K562 (cell line): ENCODE measurements around the gene NSMCE1. TPM values are rescaled to one million over a fixed set of nuclear protein-coding genes. Genes with fewer than 3 reads are reported as not detected.
A peak's percentile ranks its signal among the peaks of the same experiment; 100 is the strongest.

Experiments used
- ARID1B ChIP-seq: fragments of 450-650 bp; IDR thresholded peaks from 2 replicates; pipeline ENCODE4 v1.6.1; 2016; ENCODE audit warnings: antibody characterized with exemption, mild to moderate bottlenecking, inconsistent platforms
- BCL6 ChIP-seq: fragments of 250-450 bp; sonication (Bioruptor Pico); IDR thresholded peaks from 2 replicates; pipeline ENCODE4 v1.4.0; 2020
- CAMTA2 ChIP-seq: fragments of 250-450 bp; sonication (Bioruptor Pico); conservative IDR thresholded peaks from 2 replicates; pipeline ENCODE4 v1.5.1; 2022
- CREB3 ChIP-seq: fragments of 450-650 bp; conservative IDR thresholded peaks from 2 replicates; pipeline ENCODE4 v1.6.1; 2016; ENCODE audit warnings: missing genetic modification characterization, low read depth, mild to moderate bottlenecking, missing compliant biosample characterization, moderate library complexity
- CXXC5 ChIP-seq: fragments of 250-450 bp; sonication (Bioruptor Pico); IDR thresholded peaks from 2 replicates; pipeline ENCODE4 v1.8.0; 2022; ENCODE audit warnings: inconsistent platforms, mild to moderate bottlenecking, moderate library complexity
- E2F5 ChIP-seq: sonication (generic); formaldehyde crosslinking; IDR thresholded peaks from 2 replicates; pipeline ENCODE4 v1.8.0; 2022; ENCODE audit warnings: mild to moderate bottlenecking, missing genetic modification reagents
- HCFC1 ChIP-seq: IDR thresholded peaks from 2 replicates; pipeline ENCODE4 v1.6.1; 2012; ENCODE audit warnings: low read depth, low read length, improper control_type of control experiment
- JUN ChIP-seq, 2 experiments: sonication (generic) in 1 of 2; formaldehyde crosslinking in 1 of 2; IDR thresholded peaks; 2 replicates each; pipeline versions ENCODE4 v1.6.1 to v1.8.0; 2012 to 2022; ENCODE audit warnings: borderline replicate concordance in 2 of 2, mild to moderate bottlenecking in 2 of 2, improper control_type of control experiment in 1 of 2, low read depth in 1 of 2, low read length in 1 of 2, missing genetic modification reagents in 1 of 2
- L3MBTL2 ChIP-seq: fragments of 450-650 bp; IDR thresholded peaks from 2 replicates; pipeline ENCODE4 v1.6.1; 2016; ENCODE audit warnings: mild to moderate bottlenecking, moderate library complexity
- MIER1 ChIP-seq: fragments of 450-650 bp; IDR thresholded peaks from 2 replicates; pipeline ENCODE4 v1.6.1; 2016; ENCODE audit warnings: antibody characterized with exemption, mild to moderate bottlenecking, low read depth
- MXI1 ChIP-seq: IDR thresholded peaks from 2 replicates; pipeline ENCODE4 v1.6.1; 2011; ENCODE audit warnings: low read depth, mild to moderate bottlenecking, improper control_type of control experiment, low read length
- NFRKB ChIP-seq: fragments of 450-650 bp; IDR thresholded peaks from 2 replicates; pipeline ENCODE4 v1.6.1; 2016; ENCODE audit warnings: low read depth
- POLR2B ChIP-seq: fragments of 450-650 bp; IDR thresholded peaks from 2 replicates; pipeline ENCODE4 v1.6.1; 2018; ENCODE audit warnings: low read depth; ENCODE audit not compliant: partially characterized antibody
- PTTG1 ChIP-seq: fragments of 450-650 bp; IDR thresholded peaks from 2 replicates; pipeline ENCODE4 v1.6.1; 2016; ENCODE audit warnings: low read depth, mild to moderate bottlenecking, missing genetic modification characterization, missing compliant biosample characterization
- PYGO2 ChIP-seq: fragments of 450-650 bp; IDR thresholded peaks from 2 replicates; pipeline ENCODE4 v1.6.1; 2016; ENCODE audit warnings: mild to moderate bottlenecking, missing genetic modification characterization, moderate library complexity, missing compliant biosample characterization
- SPI1 ChIP-seq: IDR thresholded peaks from 2 replicates; pipeline ENCODE4 v1.6.1; 2011; ENCODE audit warnings: low read depth, low read length, control low read depth, borderline replicate concordance
- TEAD1 ChIP-seq, 2 experiments: fragments of 450-650 bp in 1 of 2; sonication (generic) in 1 of 2; formaldehyde crosslinking; IDR thresholded peaks; 2 replicates each; pipeline versions ENCODE4 v1.4.0 to v1.8.0; 2020 to 2022; ENCODE audit warnings: mild to moderate bottlenecking in 2 of 2, missing genetic modification reagents in 1 of 2
- YY1 ChIP-seq, 3 experiments: IDR thresholded peaks; 2 replicates each; pipeline ENCODE4 v1.6.1; 2011; ENCODE audit warnings: low read length in 2 of 3, mild to moderate bottlenecking in 2 of 3, moderate library complexity in 2 of 3, borderline replicate concordance in 1 of 3, control low read depth in 1 of 3, low read depth in 1 of 3; ENCODE audit not compliant: insufficient read depth in 3 of 3, insufficient replicate concordance in 2 of 3, control insufficient read depth in 1 of 3, insufficient read length in 1 of 3; ENCODE audit errors: extremely low read depth in 1 of 3
- ZBTB2 ChIP-seq: fragments of 450-650 bp; IDR thresholded peaks from 2 replicates; pipeline ENCODE4 v1.6.1; 2016; ENCODE audit warnings: antibody characterized with exemption
- ZBTB5 ChIP-seq: fragments of 450-650 bp; IDR thresholded peaks from 2 replicates; pipeline ENCODE4 v1.6.1; 2017; ENCODE audit warnings: antibody characterized with exemption
- ZNF121 ChIP-seq: sonication (generic); formaldehyde crosslinking; conservative IDR thresholded peaks from 2 replicates; pipeline ENCODE4 v1.8.0; 2022; ENCODE audit warnings: missing genetic modification reagents
- polyA plus RNA-seq, 8 experiments: library from polyadenylated mRNA; depleted of rRNA in 4 of 8; stranded (reverse) in 5 of 8; unstranded in 3 of 8; fragments of >200 nt; fragmentation: Nextera tagmentation in 2 of 8; fragmentation: Illumina TruSeq in 1 of 8; extraction: Ambion mirVana in 2 of 8; extraction: Trizol in 1 of 8; gene quantifications; 2 replicates each; pipeline versions ENCODE4 v1.2.1 to v1.2.3, GENCODE V29; 2011 to 2014; ENCODE audit warnings: inconsistent platforms in 1 of 8, missing spikeins in 1 of 8
- total RNA-seq, 7 experiments: library from RNA; depleted of rRNA in 6 of 7; stranded (reverse); fragments of >200 nt in 6 of 7; fragmentation: Illumina TruSeq in 2 of 7; extraction: Trizol in 2 of 7; gene quantifications; 2 replicates each; pipeline versions ENCODE4 v1.2.1 to v1.2.3, GENCODE V29; 2011 to 2021; ENCODE audit warnings: low replicate concordance in 1 of 7

Gene NSMCE1
- total and polyA plus RNA-seq, 9 of the 15 experiments (the other 6 are each of a cell fraction or from before 2014, with no cell fraction given) = 52.1 to 163 (median 61.5) TPM

- TF ChIP-seq MXI1 = no peak
- peak; percentile 43 to 88 (median 77) for TF ChIP-seq YY1 (IDR thresholded peaks at IDR 0.05; ENCODE audit: borderline replicate concordance in 1 of 3, control insufficient read depth in 1 of 3, extremely low read depth in 1 of 3, insufficient read depth in 3 of 3, insufficient read length in 1 of 3, insufficient replicate concordance in 2 of 3, low read depth in 1 of 3, low read length in 2 of 3)
- TF ChIP-seq JUN (IDR thresholded peaks at IDR 0.05; ENCODE audit: borderline replicate concordance, low read depth, low read length) = peak; percentile 23; the same call in 1 of the 2 replicates
- no peak for TF ChIP-seq JUN (CRISPR knock-in tag; IDR thresholded peaks at IDR 0.05; ENCODE audit: borderline replicate concordance)
- TF ChIP-seq NFRKB = peak; percentile 93
- TF ChIP-seq CREB3 (tag) = no peak
- TF ChIP-seq ZBTB2 = peak; percentile 19
- peak; percentile 79 for TF ChIP-seq L3MBTL2
- TF ChIP-seq ZNF121 (CRISPR knock-in tag) = no peak
- no peak for TF ChIP-seq PTTG1 (tag)
- 0 out of 4 replicates have a peak, but pooled peaks of 1 of the 2 experiments have one; percentile 46 for TF ChIP-seq TEAD1 (CRISPR knock-in tag; IDR thresholded peaks at IDR 0.05)
- TF ChIP-seq POLR2B = peak; percentile 90
- TF ChIP-seq HCFC1 = peak; percentile 27
- TF ChIP-seq BCL6 (CRISPR knock-in tag) = no peak
- TF ChIP-seq MIER1 = peak; percentile 72; the same call in 1 of the 2 replicates
- 0 out of 2 replicates have a peak, but pooled peaks have one; percentile 35 for TF ChIP-seq E2F5 (CRISPR knock-in tag)
- peak; percentile 79 for TF ChIP-seq CXXC5 (CRISPR knock-in tag)
- 0 out of 2 replicates have a peak, but pooled peaks have one; percentile 51 for TF ChIP-seq ZBTB5
- TF ChIP-seq ARID1B = peak; percentile 24; the same call in 1 of the 2 replicates
- peak; percentile 65; the same call in 1 of the 2 replicates for TF ChIP-seq SPI1
- TF ChIP-seq PYGO2 (tag) = no peak
- 0 out of 2 replicates have a peak, but pooled peaks have one; percentile 37 for TF ChIP-seq CAMTA2 (CRISPR knock-in tag)
Observed at GRCh38 chr16:27268376-27269299, at the start of gene NSMCE1 (continued).
